ENCODE results near the gene HYCC2. TPM values are rescaled to one million over a fixed set of nuclear protein-coding genes. Genes with fewer than 3 reads are reported as not detected.

The HYCC2 gene
- total RNA-seq, 1 experiment from 2014 or later: 13.3 TPM

DNA sequence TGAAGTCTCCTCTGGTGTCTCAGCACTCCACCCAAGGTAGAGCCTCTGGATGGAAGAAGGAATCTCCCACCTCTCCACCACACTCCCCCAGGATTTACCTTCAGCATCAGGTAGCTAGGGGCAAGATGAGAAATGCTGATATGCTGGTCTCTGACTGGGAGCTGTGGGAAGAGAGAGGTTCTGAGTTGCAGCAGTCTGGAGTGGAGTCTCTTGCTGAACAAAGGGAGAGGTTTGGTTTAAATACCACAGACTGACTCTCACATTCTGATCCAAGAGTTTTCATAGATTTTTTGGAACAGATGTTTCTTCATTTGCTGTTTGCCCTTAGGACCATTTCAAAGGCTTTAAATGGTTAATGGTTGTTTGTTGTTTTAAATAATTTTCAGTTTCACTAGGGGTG lies 43.4 kb upstream of the HYCC2 start:
- Histone ChIP-seq H3K9ac (ENCODE audit: extremely low read depth, insufficient read length, low read length) (no peak overlapping the region), H3K9me3 (ENCODE audit: control insufficient read depth, low read depth, low read length) (no peaks in the 10 kb centered on the region), H3K79me1 (ENCODE audit: insufficient read depth, low read depth, low read length, poor library complexity, severe bottlenecking) (no peaks in the 10 kb centered on the region), H3K23me2 (ENCODE audit: insufficient read length, low read depth, low read length, poor library complexity, severe bottlenecking) (peaks cover 14% of the 10 kb centered on the region), H4K91ac (ENCODE audit: insufficient read length, low read depth, low read length) (no peak overlapping the region), H3K4me2 (ENCODE audit: insufficient read depth, insufficient read length, low read length) (no peak overlapping the region), H4K5ac (ENCODE audit: insufficient read length, low read depth, low read length) (no peak overlapping the region), H2BK12ac (ENCODE audit: insufficient read length, low read depth, low read length) (no peak overlapping the region), H4K8ac (replicated peaks; ENCODE audit: insufficient read length, low read depth, low read length) (no peak overlapping the region), H3K4me1 (ENCODE audit: insufficient read depth, low read length) (no peaks in the 10 kb centered on the region), H3K18ac (ENCODE audit: insufficient read length, low read depth, low read length) (no peak overlapping the region), H3K23ac (ENCODE audit: insufficient read length, low read depth, low read length) (no peak overlapping the region), H4K20me1 (ENCODE audit: control insufficient read depth, insufficient read depth, insufficient read length) (no peaks in the 10 kb centered on the region), H2BK5ac (ENCODE audit: insufficient read length, low read length) (no peak overlapping the region), H3K4ac (ENCODE audit: low read depth, low read length) (no peak overlapping the region), H3K79me2 (ENCODE audit: insufficient read depth, low read length) (no peaks in the 10 kb centered on the region), H3K14ac (ENCODE audit: insufficient read depth, low read length) (no peak overlapping the region), H3K27ac (ENCODE audit: insufficient read length, low read depth, low read length) (no peak overlapping the region), H2AK5ac (ENCODE audit: insufficient read length, low read length) (no peak overlapping the region), H2BK20ac (ENCODE audit: low read depth, low read length, poor library complexity, severe bottlenecking) (no peak overlapping the region), H3K56ac (ENCODE audit: insufficient read length, low read depth, low read length) (no peak overlapping the region), H3K27me3 (ENCODE audit: insufficient read depth, low read length) (no peaks in the 10 kb centered on the region), H2BK15ac (ENCODE audit: low read depth, low read length) (no peak overlapping the region), H3T11ph (ENCODE audit: low read length) (no peak overlapping the region), H2AFZ (ENCODE audit: low read length) (no peak overlapping the region), H2BK120ac (ENCODE audit: low read depth, low read length, poor library complexity, severe bottlenecking) (no peak overlapping the region)
- Mint-ChIP-seq H3K4me3 (peak overlapping the region in 1 of 2 experiments; percentile 7; a peak in 1 of 5 replicates), H3K36me3 (ENCODE audit: insufficient read depth in 1 of 3, low read depth in 3 of 3) (peaks cover 0 to 4% (median 0%) of the 10 kb centered on the region in 3 experiments; a peak in 1 of 7 replicates), H3K27ac (no peak overlapping the region; a peak in 1 of 7 replicates), H3K9me3 (no peaks in the 10 kb centered on the region), H3K4me1 (peaks cover 19 to 31% of the 10 kb centered on the region in 2 experiments), H3K27me3 (ENCODE audit: low read depth) (no peaks in the 10 kb centered on the region)
- no peak for TF ChIP-seq CTCF (conservative IDR thresholded peaks at IDR 0.05)
- no peak for DNase-seq
